ENCODE data around the gene RIPOR1. TPM values are rescaled to one million over a fixed set of nuclear protein-coding genes. Genes with fewer than 3 reads are reported as not detected.

RIPOR1 gene
- total RNA-seq, 2 donors from 2014 or later = 14.4 to 19.0 TPM

DNA sequence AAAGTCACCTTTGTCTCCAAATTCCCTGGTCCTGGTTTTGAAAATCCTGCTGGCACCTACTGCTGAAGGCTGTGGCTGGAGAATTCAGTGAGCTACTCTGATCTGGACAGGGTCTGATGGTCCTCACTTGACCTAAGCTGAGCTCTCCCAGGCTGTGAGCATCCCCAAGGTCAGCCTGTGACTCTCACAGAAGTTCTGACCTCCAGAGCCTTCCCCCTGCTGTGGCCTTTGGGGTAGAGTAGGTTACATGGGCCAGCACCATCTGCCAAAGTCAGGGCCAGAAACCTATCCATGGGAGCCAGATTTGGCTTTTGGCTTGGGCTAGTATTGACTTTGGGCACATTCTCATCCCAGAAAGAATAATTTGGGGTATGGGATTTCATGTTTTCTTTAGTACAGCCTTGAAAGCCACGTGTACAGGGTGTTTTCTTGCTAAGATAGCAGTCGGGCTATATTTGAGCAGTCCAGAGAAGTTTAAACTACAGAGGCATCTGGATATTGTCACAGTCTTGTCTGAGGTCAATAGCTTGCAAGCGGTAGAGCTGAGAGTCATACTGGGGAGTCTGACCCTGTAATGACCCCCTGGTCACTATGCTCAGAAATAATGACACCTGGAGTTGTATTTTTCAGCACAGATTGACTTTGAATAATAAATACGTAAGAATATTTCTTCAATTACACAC is 39.1 kb upstream of the RIPOR1 start:
- DNase-seq = no peak
- Histone ChIP-seq H3K27ac (peak overlapping the region; percentile 50), H3K27me3 (no peaks in the 10 kb centered on the region), H3K36me3 (no peaks in the 10 kb centered on the region), H3K4me1 (peaks cover 4% of the 10 kb centered on the region), H3K4me3 (no peak overlapping the region), H3K9me3 (no peaks in the 10 kb centered on the region), H3K9ac (ENCODE audit: low read depth in 2 of 2, low read length in 2 of 2) (no peak overlapping the region)
- intact Hi-C loops (cut with DNase I) = no loop called here
- TF ChIP-seq, protein P1, sequence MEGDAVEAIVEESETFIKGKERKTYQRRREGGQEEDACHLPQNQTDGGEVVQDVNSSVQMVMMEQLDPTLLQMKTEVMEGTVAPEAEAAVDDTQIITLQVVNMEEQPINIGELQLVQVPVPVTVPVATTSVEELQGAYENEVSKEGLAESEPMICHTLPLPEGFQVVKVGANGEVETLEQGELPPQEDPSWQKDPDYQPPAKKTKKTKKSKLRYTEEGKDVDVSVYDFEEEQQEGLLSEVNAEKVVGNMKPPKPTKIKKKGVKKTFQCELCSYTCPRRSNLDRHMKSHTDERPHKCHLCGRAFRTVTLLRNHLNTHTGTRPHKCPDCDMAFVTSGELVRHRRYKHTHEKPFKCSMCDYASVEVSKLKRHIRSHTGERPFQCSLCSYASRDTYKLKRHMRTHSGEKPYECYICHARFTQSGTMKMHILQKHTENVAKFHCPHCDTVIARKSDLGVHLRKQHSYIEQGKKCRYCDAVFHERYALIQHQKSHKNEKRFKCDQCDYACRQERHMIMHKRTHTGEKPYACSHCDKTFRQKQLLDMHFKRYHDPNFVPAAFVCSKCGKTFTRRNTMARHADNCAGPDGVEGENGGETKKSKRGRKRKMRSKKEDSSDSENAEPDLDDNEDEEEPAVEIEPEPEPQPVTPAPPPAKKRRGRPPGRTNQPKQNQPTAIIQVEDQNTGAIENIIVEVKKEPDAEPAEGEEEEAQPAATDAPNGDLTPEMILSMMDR (IDR thresholded peaks at IDR 0.05) = no peak

DNA sequence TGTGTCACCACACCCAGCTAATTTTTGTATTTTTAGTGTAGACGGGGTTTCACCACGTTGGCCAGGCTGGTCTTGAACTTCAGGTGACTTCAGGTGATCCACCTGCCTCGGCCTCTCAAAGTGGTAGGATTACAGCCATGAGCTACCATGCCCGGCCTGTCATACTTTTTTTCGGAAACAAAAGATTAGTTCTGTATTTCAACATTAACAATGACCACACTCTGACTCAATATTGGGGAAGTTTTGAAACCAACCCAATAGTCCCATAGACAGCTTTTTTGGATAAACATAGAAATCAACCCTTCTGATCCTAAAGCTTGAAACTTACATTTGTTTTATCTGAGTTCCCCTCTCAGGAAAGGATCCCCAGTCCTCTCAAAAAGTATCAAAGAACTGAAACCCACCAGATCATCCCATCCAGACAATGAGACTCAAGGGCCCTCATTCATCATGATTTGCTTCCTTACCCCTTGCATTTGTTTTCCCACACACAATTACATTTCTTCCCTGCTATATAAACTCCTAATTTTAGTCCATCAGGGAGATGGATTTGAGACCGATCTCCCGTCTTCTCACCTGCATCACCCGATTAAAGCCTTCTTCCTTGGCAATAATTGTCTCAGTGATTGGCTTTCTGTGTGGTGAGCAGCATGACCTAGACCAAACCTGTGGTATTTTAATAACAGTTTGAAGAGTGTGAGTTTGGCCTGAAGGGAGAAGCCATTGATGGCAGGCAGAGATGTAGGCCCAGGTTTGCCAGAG is 38.1 kb upstream of the RIPOR1 start:
- peak overlapping the region; percentile 32 for H3K27ac ChIP-seq
- no peak for DNase-seq
- intact Hi-C loops (cut with DNase I) = no loop called here
- H3K4me3 ChIP-seq = no peak overlapping the region
- TF ChIP-seq, protein P1 (IDR thresholded peaks at IDR 0.05) = no peak
- no peaks in the 10 kb centered on the region for H3K27me3 ChIP-seq
- H3K36me3 ChIP-seq = no peaks in the 10 kb centered on the region
- H3K9me3 ChIP-seq = no peaks in the 10 kb centered on the region
- no peak overlapping the region for H3K9ac ChIP-seq (ENCODE audit: low read depth in 2 of 2, low read length in 2 of 2)
- H3K4me1 ChIP-seq = peaks cover 4% of the 10 kb centered on the region

GRCh38 chr16:67499106-67499505 is 29.5 kb upstream of the RIPOR1 start:
- Histone ChIP-seq H3K27ac (no peak overlapping the region), H3K27me3 (no peaks in the 10 kb centered on the region), H3K4me3 (no peak overlapping the region), H3K9me3 (no peaks in the 10 kb centered on the region), H3K9ac (ENCODE audit: low read depth in 2 of 2, low read length in 2 of 2) (no peak overlapping the region), H3K36me3 (no peaks in the 10 kb centered on the region), H3K4me1 (no peaks in the 10 kb centered on the region)
- DNase-seq = no peak
- intact Hi-C loops (cut with DNase I) = no loop called here
- TF ChIP-seq, protein P1 (IDR thresholded peaks at IDR 0.05) = no peak

GRCh38 chr16:67504031-67505021 is 24.3 kb upstream of the RIPOR1 start:
- Histone ChIP-seq H3K27ac (peak overlapping the region; percentile 46), H3K27me3 (no peaks in the 10 kb centered on the region), H3K4me3 (no peak overlapping the region), H3K4me1 (no peaks in the 10 kb centered on the region), H3K9ac (ENCODE audit: low read depth in 2 of 2, low read length in 2 of 2) (no peak overlapping the region), H3K36me3 (no peaks in the 10 kb centered on the region), H3K9me3 (no peaks in the 10 kb centered on the region)
- intact Hi-C loops (cut with DNase I) = no loop called here
- TF ChIP-seq, protein P1 (IDR thresholded peaks at IDR 0.05) = no peak
- peak; percentile 68 for DNase-seq

DNA sequence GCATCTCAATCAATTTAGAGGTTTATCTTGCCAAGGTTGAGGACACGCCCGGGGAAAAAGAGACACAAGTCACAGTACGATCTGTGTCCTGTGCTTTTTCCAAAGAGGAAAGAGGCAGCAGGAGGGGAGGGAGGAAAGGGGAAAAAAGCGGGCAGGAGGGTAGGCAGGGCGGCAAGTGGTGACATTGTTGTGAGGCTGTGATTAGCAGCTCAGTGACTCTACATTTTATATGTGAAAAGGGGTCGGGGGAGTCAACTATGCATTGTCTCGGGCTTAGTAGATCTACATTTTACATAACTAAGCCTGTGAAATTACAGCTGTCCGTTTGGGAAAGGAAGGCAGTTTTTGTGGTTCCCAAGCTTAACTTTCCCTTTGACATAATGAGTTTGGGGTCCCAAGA is 22.2 kb upstream of the RIPOR1 start:
- no peaks in the 10 kb centered on the region for H3K27me3 ChIP-seq
- H3K9ac ChIP-seq (ENCODE audit: low read depth in 2 of 2, low read length in 2 of 2) = no peak overlapping the region
- no peaks in the 10 kb centered on the region for H3K36me3 ChIP-seq
- DNase-seq = no peak
- TF ChIP-seq, protein P1 (IDR thresholded peaks at IDR 0.05) = no peak
- H3K4me3 ChIP-seq = no peak overlapping the region
- H3K27ac ChIP-seq = no peak overlapping the region
- no peaks in the 10 kb centered on the region for H3K9me3 ChIP-seq
- H3K4me1 ChIP-seq = no peaks in the 10 kb centered on the region
- intact Hi-C loops (cut with DNase I) = no loop called here
